H1 (cell line): ENCODE results near the gene POLH. TPM values are rescaled to one million over a fixed set of nuclear protein-coding genes. Genes with fewer than 3 reads are reported as not detected.

Experiments
- ASH2L ChIP-seq: fragments of 200-600, 300-600 bp; sonication (generic); IDR thresholded peaks from one replicate; pipeline ENCODE4 v1.7.1; 2017; ENCODE audit warnings: low read length
- BCL11A ChIP-seq, 2 experiments: IDR thresholded peaks; one replicate each; pipeline ENCODE4 v1.6.1; 2011; ENCODE audit warnings: low read depth in 2 of 2, low read length in 2 of 2, mild to moderate bottlenecking in 2 of 2
- CHD2 ChIP-seq: IDR thresholded peaks from 2 replicates; pipeline ENCODE4 v1.6.1; 2012; ENCODE audit warnings: low read length, improper control_type of control experiment
- CREB1 ChIP-seq: IDR thresholded peaks from 2 replicates; pipeline ENCODE4 v1.6.1; 2012; ENCODE audit warnings: inconsistent platforms
- FOSL1 ChIP-seq: IDR thresholded peaks from 2 replicates; pipeline ENCODE4 v1.6.1; 2011; ENCODE audit warnings: mild to moderate bottlenecking, low read depth, low read length, moderate library complexity; ENCODE audit not compliant: insufficient read depth
- HDAC2 ChIP-seq, 2 experiments: fragments of 300-600 bp in 1 of 2; sonication (generic) in 1 of 2; IDR thresholded peaks; 2 replicates each; pipeline ENCODE4 v1.6.1; 2011 to 2012; ENCODE audit warnings: low read depth in 2 of 2, low read length in 2 of 2, mild to moderate bottlenecking in 2 of 2, moderate library complexity in 2 of 2, borderline replicate concordance in 1 of 2, inconsistent platforms in 1 of 2
- KDM1A ChIP-seq: fragments of 200-600, 300-600 bp; sonication (generic); IDR thresholded peaks from 2 replicates; pipeline ENCODE4 v1.7.1; 2016; ENCODE audit warnings: mild to moderate bottlenecking, low read length, borderline replicate concordance
- NANOG ChIP-seq: IDR thresholded peaks from 2 replicates; pipeline ENCODE4 v1.6.1; 2011; ENCODE audit warnings: low read length, low read depth, mild to moderate bottlenecking, inconsistent platforms; ENCODE audit not compliant: insufficient read depth, poor library complexity, severe bottlenecking
- NRF1 ChIP-seq: IDR thresholded peaks from 2 replicates; pipeline ENCODE4 v1.6.1; 2011; ENCODE audit warnings: mild to moderate bottlenecking, low read depth, low read length, improper control_type of control experiment
- PHF8 ChIP-seq: fragments of 200-600 bp; sonication (generic); conservative IDR thresholded peaks from 2 replicates; pipeline ENCODE4 v1.7.1; 2012; ENCODE audit warnings: low read depth, mild to moderate bottlenecking, inconsistent platforms, low read length, moderate library complexity
- POLR2AphosphoS5 ChIP-seq: IDR thresholded peaks from 2 replicates; pipeline ENCODE4 v1.6.1; 2011; ENCODE audit warnings: low read depth, low read length
- POU5F1 ChIP-seq: IDR thresholded peaks from 2 replicates; pipeline ENCODE4 v1.6.1; 2011; ENCODE audit warnings: low read depth, mild to moderate bottlenecking, low read length, moderate library complexity
- RBBP5 ChIP-seq: IDR thresholded peaks from 2 replicates; pipeline ENCODE4 v1.7.1; 2012; ENCODE audit warnings: low read depth, mild to moderate bottlenecking, inconsistent platforms, low read length, moderate library complexity, borderline replicate concordance
- SIN3A ChIP-seq, 2 experiments: IDR thresholded peaks in 1 of 2; conservative IDR thresholded peaks in 1 of 2; 2 replicates each; pipeline ENCODE4 v1.6.1; 2011 to 2012; ENCODE audit warnings: low read length in 2 of 2, improper control_type of control experiment in 1 of 2, low read depth in 1 of 2, mild to moderate bottlenecking in 1 of 2
- TAF1 ChIP-seq: IDR thresholded peaks from 2 replicates; pipeline ENCODE4 v1.6.1; 2011; ENCODE audit warnings: mild to moderate bottlenecking, low read depth, low read length
- TBP ChIP-seq: IDR thresholded peaks from 2 replicates; pipeline ENCODE4 v1.6.1; 2011; ENCODE audit warnings: low read depth, low read length, improper control_type of control experiment
- TEAD4 ChIP-seq: IDR thresholded peaks from 2 replicates; pipeline ENCODE4 v1.6.1; 2012; ENCODE audit warnings: low read depth, low read length, inconsistent platforms, mixed read lengths
- ZNF274 ChIP-seq: IDR thresholded peaks from 2 replicates; pipeline ENCODE4 v1.7.0; 2012; ENCODE audit warnings: low read length, borderline replicate concordance; ENCODE audit errors: extremely low read depth
- polyA plus RNA-seq, 7 experiments: library from polyadenylated mRNA; depleted of rRNA in 3 of 7; stranded (reverse) in 5 of 7; unstranded in 2 of 7; fragments of >200 nt in 5 of 7; fragments of 200-250 nt in 2 of 7; gene quantifications; 1 replicate in 5 of 7; 2 replicates in 1 of 7; 4 replicates in 1 of 7; pipeline versions ENCODE4 v1.2.1 to v1.2.3, GENCODE V29; 2011 to 2013; ENCODE audit warnings: missing spikeins in 2 of 7, mixed read lengths in 2 of 7
- total RNA-seq: library from RNA; stranded (reverse); fragmentation: NEBNext Ultra II Directional; extraction: Animal tissue kit (Norgen Biotek cat#: 25700); gene quantifications from 2 replicates; pipeline ENCODE4 v1.2.1, GENCODE V29; 2021
- TF ChIP-seq, protein P1 (sequence below): IDR thresholded peaks from 2 replicates; pipeline ENCODE4 v1.6.1; 2012; ENCODE audit warnings: inconsistent platforms
- TF ChIP-seq, protein P2 (sequence below): IDR thresholded peaks from 2 replicates; pipeline ENCODE4 v1.6.1; 2012; ENCODE audit warnings: inconsistent platforms

POLH gene
- total and polyA plus RNA-seq, 2 of the 8 experiments (the other 6 are each of a cell fraction or from before 2014, with no cell fraction given): 5.8 to 12.4 TPM

DNA sequence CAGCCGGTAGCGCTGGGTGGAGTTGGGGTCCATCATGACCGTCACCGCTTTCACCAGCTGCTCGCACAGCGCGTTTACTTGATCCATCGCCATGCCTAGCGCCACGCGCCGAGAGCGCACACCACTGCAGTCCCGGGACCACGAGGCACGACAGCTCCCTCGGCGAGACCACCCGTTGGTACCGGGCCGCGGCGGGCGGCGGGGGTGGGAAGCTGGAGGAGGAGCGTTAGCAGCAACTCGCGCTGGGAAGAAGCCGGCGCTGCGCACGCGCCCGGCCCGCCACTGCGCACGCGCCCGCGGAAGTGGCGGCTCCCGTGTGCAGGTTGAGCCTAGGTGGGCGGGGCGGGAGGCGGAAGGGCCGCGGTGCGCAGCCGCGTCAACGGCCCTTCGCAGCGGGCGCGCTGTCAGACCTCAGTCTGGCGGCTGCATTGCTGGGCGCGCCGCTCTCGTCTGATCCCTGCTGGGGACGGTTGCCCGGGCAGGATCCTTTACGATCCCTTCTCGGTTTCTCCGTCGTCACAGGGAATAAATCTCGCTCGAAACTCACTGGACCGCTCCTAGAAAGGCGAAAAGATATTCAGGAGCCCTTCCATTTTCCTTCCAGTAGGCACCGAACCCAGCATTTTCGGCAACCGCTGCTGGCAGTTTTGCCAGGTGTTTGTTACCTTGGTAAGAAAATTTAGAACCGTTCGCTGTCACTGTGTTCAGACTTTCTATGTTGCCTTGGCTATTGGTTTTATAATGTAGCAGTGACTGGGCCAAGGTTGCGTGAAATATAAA is at the start of gene POLH, which contains the start of gene XPO5 (continued):
- peak; percentile 70 for TF ChIP-seq PHF8
- TF ChIP-seq BCL11A (IDR thresholded peaks at IDR 0.05; ENCODE audit: low read depth in 2 of 2, low read length in 2 of 2): no peak
- TF ChIP-seq, protein P1, sequence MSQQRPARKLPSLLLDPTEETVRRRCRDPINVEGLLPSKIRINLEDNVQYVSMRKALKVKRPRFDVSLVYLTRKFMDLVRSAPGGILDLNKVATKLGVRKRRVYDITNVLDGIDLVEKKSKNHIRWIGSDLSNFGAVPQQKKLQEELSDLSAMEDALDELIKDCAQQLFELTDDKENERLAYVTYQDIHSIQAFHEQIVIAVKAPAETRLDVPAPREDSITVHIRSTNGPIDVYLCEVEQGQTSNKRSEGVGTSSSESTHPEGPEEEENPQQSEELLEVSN: 0 out of 2 replicates have a peak, but pooled peaks have one; percentile 15
- no peak for TF ChIP-seq ZNF274
- peak; percentile 45; the same call in 1 of the 2 replicates for TF ChIP-seq TEAD4
- no peak for TF ChIP-seq KDM1A
- TF ChIP-seq ASH2L: peak; percentile 82
- peak; percentile 81; the same call in 1 of the 2 replicates for TF ChIP-seq TAF1
- TF ChIP-seq POLR2AphosphoS5: peak; percentile 50
- peak; percentile 20 for TF ChIP-seq NANOG
- TF ChIP-seq TBP: peak; percentile 49; the same call in 1 of the 2 replicates
- peak; percentile 69 for TF ChIP-seq CREB1
- no peak for TF ChIP-seq POU5F1
- 0 out of 2 replicates have a peak, but pooled peaks have one; percentile 14 for TF ChIP-seq FOSL1
- TF ChIP-seq HDAC2 (IDR thresholded peaks at IDR 0.05; ENCODE audit: borderline replicate concordance in 1 of 2, low read depth in 2 of 2, low read length in 2 of 2): peak in 1 of 2 experiments; percentile 88; a peak in 1 of 4 replicates
- TF ChIP-seq NRF1: peak; percentile 95
- peak; percentile 90 to 94 for TF ChIP-seq SIN3A (conservative IDR thresholded peaks at IDR 0.05 in 1 of 2, IDR thresholded peaks at IDR 0.05 in 1 of 2; ENCODE audit: low read depth in 1 of 2, low read length in 2 of 2)
- TF ChIP-seq, protein P2, sequence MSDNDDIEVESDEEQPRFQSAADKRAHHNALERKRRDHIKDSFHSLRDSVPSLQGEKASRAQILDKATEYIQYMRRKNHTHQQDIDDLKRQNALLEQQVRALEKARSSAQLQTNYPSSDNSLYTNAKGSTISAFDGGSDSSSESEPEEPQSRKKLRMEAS: peak; percentile 92
- TF ChIP-seq CHD2: no peak
- TF ChIP-seq RBBP5: peak; percentile 96; the same call in 1 of the 2 replicates
